HG03520 (cell line): ENCODE measurements around the gene TCF12.
"Not testable (repeated sequence)": the region's sequence is repeated elsewhere in the genome, so short reads cannot be mapped to it uniquely, and the experiment has no call there.

ENCODE experiments used
- ATAC-seq: cut with Tn5 transposase; IDR thresholded peaks from one replicate; pipeline ENCODE4 v1.9.1; 2021; ENCODE audit warnings: mild to moderate bottlenecking, moderate library complexity; ENCODE audit not compliant: unreplicated experiment

The TCF12 gene

DNA sequence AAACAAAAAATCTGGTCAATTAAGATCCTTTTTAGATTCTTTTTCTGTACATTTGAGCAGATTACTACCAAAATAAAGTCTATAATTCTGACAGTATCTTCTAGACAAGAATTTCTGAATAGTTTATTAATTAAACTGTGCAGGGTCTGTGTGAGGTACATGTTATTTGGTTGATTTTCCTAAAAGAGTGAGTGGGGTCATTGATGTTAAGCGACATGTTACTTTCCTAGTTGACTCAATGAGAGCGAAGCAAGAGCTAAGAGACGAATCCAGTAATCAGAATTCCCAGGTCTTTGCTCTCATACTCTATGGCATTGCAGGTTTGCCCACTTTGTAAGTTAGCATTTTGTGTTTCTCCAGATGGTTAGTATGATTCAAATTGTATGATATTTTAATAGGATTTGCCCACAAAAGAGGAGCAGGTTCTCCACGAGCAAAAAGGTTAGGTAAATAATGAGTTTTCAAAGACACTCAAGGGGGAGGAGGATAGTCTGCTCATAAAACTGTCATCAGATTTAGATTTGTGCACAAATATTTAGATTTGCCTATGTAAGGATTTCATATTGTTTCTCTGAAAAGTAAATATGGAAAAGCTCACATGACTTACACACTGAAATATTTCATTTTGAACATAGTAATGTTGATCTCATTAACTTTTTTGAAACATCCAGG, 240.7 kb downstream of the TCF12 start:
- ATAC-seq = no peak

DNA sequence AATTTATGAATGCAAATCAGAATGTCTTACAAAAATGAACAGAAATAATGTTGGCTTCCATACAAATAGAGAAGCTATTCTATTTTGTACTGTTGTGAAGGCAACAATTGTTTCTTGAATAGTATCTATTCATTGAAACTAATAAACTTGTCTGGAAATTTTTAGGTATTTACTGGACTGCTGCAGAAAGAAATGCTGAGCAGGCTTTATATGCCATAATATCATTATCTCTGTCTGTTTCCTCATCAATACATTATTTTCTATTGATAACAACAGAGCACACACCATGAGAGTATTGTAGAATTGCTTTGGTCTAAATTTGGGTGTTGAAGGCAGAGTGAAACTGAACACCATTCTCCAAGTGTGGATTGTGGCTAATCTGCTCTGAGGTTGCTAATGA, 241.3 kb downstream of the TCF12 start:
- no peak for ATAC-seq

DNA sequence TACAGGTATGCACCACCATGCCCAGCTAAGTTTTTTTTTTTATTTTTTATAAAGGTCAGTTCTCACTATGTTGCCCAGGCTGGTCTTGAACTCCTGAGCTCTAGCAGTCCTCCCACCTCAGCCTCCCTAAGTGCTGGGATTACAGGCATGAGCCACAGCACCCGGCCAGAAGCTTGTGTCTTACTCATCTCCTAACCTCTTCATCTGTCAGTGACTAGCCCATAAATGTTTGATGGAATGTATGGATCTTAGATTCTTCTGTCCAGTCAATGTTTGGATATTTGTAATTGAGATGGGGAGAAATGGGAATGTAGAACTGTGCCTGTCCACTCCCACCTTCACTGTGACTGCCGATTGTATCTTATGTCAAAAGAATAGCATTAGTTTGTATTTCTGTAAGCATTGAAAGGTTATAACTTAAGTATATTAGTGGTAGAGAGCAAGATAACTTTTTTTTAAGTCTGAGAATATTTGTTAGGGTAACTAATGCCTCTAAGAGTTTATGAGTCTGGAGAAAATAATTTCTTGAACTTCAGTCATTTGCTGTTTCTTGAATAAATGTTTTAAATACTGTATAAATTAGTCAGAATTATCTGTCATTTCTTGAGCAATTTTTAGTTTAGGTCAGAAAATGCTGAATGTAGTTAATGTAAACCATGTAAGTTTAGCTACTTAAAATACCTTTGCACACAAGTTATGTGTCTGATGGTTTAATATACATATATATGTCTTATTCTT, 242.5 kb downstream of the TCF12 start:
- no peak for ATAC-seq

DNA sequence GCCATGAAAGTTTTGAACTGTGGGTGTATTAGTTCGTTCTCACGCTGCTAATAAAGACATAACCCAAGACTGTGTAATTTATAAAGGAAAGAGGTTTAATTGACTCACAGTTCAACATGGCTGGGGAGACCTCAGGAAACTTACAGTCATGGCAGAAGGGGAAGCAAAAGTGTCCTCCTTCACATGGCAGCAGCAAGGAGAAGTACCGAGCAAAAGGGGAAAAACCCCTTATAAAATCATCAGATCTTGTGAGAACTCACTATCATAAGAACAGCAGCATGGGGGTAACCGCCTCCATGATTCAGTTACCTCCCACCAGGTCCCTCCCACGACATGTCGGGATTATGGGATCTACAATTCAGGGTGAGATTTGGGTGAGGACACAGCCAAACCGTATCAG, 245.8 kb downstream of the TCF12 start:
- ATAC-seq = not testable (repeated sequence)

DNA sequence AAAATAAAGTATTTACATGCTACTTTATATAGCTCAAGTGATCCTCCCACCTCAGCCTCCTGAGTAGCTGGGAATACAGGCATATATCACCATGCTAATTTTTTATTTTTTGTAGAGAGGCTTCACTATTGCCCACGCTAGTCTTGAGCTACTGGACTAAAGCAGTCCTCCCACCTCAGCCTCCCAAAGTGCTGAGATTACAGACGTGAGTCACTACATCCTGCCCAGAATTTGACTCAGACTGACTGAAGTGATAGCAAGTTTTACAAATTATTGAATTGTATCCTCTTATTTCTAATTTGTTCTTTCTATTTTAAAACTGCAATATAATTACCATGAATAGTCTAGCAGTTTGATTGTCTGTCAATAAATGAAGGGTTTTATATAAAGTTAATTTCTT, 247.5 kb downstream of the TCF12 start:
- no peak for ATAC-seq

DNA sequence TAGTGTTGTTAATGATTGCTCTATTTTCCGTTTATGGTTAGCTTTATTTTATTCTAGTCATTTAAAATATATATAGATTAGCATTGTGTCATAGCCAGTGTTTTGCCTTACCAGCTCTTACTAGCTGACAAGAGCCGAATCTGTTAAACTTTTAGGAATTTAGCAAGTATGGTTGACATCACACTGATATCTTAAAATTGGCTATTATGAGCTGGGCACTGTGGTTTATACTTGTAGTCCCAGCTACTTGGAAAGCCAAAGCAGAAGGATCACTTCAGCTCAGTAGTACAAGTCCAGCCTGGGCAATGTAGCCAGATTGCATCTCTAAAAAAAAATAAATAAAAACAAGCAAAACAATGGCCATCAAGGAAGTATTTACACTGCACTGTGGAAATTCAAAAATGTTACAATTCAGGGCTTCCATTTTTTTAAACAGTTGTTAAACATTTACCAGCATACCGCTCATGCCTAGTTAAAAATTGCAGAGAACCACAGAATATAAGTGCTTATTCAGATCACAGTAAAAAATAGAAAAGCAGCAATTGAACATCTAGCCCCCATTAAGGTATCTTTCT, 249.5 kb downstream of the TCF12 start:
- ATAC-seq = no peak

DNA sequence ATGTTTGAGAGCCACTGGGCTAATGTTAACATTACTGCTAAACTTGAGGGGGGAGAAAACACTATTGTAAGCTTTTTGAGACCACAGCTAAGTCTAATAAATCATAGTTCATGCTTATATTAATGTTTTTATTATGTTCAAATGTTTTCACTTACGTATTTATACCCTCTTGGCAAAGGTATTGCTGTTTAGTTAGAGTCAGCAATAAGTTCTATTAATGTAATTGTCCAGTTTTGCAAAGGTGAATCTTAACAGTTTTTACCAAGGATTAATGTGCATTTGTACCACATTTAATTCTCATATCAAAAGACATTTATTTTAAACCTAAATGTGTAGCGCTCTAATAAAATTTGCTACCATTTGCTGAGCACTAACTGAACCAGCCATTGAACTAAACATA, 251.2 kb downstream of the TCF12 start:
- ATAC-seq = no peak

DNA sequence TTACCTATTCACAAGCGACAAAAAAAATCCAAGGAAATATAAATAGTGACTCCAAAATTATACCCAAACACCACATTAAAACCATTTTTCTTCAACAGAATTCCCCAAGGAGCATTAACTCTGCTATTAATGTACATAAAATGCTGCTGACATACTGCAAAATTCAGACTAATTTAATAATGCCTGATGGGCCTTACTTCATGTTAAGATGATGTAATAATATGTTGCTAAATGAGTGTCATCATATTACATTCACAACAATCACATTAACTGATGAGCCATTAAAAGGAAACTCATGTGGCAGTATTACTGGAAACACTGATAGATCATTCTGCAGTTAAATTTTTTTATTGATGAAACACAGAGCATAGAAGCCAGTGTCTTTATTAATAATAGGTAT, 253.0 kb downstream of the TCF12 start:
- ATAC-seq = no peak

DNA sequence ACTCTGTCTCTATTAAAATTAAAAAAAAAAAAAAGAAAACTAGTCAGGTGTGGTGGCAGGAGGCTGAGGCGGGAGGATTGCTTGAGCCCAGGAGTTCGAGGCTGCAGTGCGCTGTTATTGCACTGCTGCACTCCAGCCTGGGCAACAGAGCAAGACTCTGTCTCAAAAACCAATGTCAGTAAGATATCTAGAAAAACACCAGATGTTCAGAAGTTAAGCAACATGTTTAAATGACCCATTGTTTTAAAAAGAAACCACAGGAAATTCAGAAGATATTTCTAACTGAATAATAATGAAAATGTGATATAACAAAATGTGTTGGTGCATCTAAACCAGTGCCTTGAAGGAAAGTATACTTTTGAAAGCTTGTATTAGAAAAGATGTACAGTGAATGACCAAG, 254.5 kb downstream of the TCF12 start:
- ATAC-seq = no peak

DNA sequence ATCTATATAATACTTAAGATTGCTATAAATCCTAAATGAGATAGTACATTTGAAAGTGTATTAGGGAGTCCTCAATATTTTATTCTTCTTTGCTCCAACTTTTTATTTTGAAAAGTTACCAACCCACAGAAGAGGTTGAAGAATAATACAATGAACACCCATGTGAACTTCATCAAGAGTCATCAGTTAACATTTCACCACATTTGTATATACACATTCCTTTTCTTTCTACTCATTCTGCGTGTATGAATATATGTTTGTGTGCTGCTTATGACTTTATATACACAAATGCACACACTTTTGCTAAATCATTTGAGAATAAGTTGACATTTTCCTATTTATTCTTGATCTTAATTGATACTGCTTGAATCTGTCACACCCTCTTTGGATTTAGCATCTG, 264.6 kb downstream of the TCF12 start:
- no peak for ATAC-seq

DNA sequence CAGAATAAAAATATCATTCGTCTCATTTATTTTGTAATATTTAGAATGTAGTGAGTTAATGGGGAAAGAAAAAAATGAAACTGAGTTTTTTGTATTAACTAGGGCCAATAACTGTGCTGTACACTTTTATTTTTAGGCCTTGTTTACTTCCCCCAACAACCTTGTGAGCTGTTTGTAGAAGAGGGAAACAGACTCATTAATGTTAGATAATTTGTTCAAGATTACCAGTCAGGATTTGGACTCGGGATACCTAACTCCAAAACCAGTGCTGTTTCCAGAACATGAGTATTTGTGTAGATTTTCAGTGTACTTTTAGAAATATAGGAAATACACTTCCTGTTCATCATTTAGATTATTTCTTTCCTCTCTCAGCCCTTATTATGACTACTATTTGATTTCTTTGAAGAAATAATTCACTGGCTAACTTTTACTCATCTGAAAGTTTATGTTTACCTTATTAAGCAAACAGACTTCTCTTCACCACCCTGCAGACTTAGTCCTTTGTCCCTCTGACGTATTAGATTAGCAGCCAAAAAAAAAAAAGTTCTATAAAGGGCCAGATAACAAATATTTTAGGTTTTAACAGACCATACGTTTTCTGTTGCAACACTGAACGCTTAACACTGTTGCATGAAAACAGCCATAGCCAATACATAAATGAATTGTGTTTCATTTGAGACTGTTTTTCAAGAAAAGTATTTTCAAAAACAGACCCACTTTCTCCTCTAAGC, 265.3 kb downstream of the TCF12 start:
- ATAC-seq = no peak

DNA sequence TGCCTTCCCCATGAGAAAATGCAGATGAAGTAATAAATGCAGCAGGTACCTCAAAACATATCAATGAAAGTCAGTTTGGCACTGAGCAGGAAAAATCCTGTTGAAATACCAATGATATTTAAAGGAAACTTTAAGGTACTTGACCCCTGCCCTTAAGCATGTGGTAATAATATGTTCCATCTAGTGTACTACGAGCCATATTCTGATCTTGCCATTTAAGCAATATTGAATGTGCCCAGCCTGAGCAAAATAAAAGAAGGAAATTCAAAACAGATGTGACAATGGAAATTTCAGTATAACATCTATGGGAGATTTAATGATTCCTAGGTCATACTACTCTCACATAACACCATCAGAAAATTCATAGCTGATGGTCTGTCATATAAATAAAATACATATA, 266.1 kb downstream of the TCF12 start:
- ATAC-seq = no peak

DNA sequence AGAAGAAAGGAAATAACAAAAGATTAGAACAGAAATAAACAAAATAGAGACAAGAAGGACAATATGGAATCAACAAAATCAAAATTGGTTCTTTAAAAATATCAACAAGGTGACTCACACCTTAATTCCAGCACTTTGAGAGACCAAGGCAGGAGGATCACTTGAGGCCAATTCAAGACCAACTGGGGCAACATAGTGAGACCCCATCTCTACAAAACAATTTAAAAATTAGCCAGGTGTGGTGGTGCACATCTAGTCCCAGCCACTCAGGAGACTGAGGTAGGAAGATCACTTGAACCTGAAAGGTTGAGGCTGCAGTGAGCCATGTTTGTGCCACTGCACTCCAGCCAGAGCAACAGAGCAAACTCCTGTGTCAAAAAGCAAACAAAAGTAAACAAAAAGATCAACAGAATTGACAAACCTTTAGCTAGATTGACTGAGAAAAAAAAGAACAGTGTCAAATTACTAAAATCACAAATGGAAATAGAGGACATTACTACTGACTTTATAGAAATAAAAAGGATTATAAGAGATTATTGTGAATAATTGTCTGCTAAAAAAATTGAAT, 267.1 kb downstream of the TCF12 start:
- ATAC-seq = no peak

DNA sequence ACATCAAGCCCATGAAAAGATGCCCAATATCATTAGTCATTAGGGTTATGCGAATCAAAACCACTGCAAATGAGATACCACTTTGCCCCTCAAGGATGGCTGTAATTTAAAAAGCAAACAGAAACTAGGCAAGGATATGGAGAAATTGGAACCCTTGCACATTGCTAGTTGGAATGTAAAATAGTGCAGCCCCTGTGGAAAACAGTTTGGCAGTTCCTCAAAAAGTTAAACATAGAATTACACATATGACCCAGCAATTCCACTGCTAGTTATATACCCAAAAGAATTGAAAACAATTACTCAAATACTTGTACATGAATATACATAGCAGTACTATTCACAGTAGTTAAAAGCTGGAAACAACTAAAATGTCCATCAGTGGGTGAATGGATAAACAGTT, 271.0 kb downstream of the TCF12 start:
- no peak for ATAC-seq

DNA sequence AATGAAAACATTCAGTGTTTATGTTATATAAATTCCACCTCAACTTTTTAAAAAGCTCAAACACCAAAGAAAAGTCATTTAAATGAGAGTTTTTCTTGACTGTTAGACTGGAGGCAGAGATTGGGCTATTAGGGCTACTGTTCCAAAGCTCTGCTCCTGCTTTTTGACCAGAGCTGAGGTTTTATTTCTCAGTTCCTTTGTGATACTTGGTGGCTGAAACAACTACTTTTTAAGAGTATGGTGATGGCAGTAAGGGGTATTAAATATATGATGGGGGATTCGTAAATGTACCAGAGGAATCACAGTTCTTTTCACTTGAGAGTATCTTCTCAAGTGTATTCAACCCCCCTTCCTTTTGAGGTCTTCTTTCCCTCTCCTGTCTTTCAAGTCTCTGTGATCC, 271.8 kb downstream of the TCF12 start:
- ATAC-seq = no peak

DNA sequence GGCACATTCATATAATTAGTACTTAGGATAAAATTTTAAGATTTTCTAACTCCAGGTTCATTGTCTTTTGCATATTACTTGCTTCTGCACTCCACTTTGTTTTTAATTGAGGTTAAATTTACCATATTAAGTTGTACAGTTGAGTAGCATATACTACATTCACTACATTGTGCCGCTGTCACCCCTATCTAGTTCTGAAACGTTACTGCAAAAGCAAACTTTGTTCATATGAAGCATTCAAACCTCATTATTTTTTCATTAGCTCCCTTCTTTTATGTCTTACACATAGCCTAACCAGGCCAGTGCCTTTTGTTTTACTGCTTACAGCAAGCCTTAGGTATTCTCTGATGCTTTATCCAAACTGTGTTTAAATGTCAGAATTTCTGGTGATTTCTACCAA, 274.7 kb downstream of the TCF12 start:
- no peak for ATAC-seq

DNA sequence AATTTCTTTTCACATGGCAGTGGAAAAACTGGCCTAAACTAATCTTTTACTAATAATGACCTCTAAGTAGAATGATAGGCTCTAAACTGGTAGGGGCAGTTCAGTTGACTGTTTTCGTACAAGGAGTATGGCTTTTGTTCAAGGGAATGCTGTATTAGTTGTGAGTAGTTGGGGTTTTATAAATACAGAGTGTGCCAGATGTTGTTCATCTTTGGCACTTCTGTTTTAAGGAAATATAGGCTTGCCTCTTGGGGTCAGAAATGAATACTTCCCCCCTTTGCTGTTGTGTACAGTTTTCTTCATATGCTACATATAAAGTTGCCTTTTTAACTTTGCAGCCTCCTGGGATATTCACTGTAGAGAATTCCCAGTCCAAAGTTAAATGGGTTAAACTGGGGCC, 276.9 kb downstream of the TCF12 start:
- no peak for ATAC-seq

DNA sequence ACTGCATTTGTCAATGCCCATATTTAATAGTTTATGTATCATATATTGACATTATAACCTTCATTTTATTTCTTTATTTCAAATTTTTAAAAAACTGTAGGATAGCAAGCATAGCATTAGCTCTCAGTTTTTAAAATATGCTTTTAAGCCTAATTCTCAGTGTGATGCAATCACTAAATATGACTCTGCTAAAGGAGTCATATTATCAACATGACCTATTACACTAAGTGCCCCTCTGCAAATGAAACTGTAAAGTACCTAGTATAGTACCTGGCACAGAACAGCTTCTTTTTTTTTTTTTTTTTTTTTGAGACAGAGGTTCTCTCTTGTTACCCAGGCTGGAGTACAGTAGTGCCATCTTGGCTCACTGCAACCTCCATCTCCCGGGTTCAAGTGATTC, 278.4 kb downstream of the TCF12 start:
- ATAC-seq = no peak

DNA sequence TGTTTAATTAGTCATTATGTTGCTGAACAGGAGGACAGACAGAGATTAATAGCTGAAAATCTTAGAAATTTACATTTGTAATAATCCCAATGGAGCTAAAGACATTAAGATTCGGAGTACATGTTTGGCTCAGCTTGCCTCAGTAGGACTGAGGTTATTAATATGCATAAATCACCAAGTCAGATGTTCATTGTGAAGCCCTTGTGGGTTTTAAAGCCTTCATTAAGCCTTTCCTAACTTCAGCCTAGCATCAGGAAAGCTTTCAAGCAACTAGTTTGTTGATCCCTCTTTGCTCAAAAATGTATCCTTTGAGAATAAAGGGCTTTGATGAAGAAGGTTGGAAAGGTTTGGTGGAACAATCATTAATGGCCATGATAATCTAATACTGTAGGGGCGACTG, 279.7 kb downstream of the TCF12 start:
- ATAC-seq = no peak

DNA sequence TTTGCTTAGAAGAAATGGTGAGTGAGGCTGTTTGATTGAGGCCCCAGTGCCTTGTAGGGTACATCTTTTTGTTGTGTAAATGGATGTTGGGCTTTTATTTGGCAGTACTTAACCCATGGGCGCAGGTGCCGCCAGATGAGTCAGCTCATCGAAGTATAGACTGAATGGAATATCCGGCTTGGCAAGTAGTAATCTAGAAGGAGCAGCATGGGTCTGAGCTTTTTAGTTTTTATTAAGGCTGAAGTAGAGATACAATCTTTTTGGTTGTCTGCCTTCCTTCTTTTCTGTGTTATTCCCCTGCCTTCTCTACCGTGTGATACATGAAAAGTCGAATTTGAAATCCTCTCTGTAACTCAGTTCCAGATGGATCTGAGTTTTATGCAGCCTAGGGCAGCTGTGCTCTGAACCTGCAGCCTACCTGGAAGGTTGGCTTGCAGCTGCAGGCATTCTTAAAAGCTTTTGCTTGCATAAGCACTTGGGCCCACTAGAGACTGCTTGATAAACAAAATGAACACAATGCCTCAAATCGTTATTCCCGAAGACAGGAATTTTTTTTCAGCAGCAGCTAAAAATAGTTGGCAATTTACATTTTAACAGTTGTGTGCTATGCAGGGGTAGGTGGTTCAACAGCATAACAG, 280.3 kb downstream of the TCF12 start:
- no peak for ATAC-seq

DNA sequence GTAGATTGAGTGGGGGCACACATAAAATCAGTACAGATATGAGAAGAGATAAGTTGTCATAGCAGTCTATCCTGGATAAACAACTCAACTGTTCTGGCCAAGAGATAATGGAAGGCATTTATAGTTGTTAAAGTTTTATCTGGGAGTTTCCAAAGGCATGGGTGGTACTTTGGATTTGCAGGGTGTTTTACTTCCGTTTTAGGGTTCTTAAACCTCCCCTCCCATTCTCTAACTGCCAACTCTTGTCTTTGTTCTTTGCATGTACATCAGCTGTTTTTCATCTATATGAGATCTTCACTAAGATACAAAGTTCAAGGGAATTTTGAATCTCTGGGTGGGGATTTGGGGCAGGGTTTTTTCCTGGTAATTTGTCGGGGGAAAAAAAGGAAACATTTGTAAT, 283.1 kb downstream of the TCF12 start:
- ATAC-seq = no peak
